ENCODE data around the gene SHROOM4.

DNA sequence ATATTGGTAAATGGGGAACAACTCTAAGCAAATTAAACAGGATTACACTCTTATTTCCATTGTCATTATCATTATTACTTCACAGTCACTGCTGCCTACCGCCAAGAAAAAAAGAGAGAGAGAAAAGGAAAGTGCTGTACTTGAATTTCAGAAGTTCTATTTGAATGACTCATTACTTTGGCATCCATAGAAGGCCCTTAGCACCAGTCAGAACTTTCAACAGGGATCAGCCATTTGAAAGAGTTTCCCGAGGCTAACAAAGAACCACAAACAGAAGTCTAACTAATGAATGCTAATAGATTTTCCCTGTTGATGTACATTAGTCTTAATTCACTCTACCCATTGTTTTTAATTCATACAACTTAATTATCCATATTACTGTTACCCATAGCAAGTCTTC is 116.3 kb downstream of the SHROOM4 start:
- TF ChIP-seq POLR2A (IDR thresholded peaks at IDR 0.05): no peak
- TF ChIP-seq, protein P1, sequence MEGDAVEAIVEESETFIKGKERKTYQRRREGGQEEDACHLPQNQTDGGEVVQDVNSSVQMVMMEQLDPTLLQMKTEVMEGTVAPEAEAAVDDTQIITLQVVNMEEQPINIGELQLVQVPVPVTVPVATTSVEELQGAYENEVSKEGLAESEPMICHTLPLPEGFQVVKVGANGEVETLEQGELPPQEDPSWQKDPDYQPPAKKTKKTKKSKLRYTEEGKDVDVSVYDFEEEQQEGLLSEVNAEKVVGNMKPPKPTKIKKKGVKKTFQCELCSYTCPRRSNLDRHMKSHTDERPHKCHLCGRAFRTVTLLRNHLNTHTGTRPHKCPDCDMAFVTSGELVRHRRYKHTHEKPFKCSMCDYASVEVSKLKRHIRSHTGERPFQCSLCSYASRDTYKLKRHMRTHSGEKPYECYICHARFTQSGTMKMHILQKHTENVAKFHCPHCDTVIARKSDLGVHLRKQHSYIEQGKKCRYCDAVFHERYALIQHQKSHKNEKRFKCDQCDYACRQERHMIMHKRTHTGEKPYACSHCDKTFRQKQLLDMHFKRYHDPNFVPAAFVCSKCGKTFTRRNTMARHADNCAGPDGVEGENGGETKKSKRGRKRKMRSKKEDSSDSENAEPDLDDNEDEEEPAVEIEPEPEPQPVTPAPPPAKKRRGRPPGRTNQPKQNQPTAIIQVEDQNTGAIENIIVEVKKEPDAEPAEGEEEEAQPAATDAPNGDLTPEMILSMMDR (IDR thresholded peaks at IDR 0.05): no peak

Measured in body of pancreas (tissue), 4 donors.